Keratinocyte (primary cell): ENCODE measurements around the gene NELL1. TPM values are rescaled to one million over a fixed set of nuclear protein-coding genes. Genes with fewer than 3 reads are reported as not detected.

Experiments used
- DNase-seq: peaks from one replicate; pipeline ENCODE4 v3.0.0-alpha.2; 2011; ENCODE audit warnings: low read depth, missing footprints, low spot score
- FAIRE-seq: peaks from 2 replicates; lab custom pipeline; 2011; peaks lifted over from hg19 to GRCh38; lab: Jason Lieb, UNC
- H2AFZ ChIP-seq: 2 replicates; pipeline ENCODE4 v1.6.0; 2012; ENCODE audit warnings: low read length, control low read depth, inconsistent platforms; ENCODE audit not compliant: control insufficient read depth
- H3K27ac ChIP-seq: 2 replicates; pipeline ENCODE4 v1.5.1; 2011; ENCODE audit warnings: low read length; ENCODE audit not compliant: control insufficient read depth, insufficient read depth
- H3K27me3 ChIP-seq: 3 replicates; pipeline ENCODE4 v1.6.0; 2011; ENCODE audit warnings: low read length; ENCODE audit not compliant: control insufficient read depth, insufficient read depth; ENCODE audit errors: extremely low read depth
- H3K36me3 ChIP-seq, 2 experiments: 2 replicates in 1 of 2; 3 replicates in 1 of 2; pipeline ENCODE4 v1.5.1; 2011; ENCODE audit warnings: low read length in 2 of 2, mild to moderate bottlenecking in 1 of 2; ENCODE audit not compliant: control insufficient read depth in 2 of 2, insufficient read depth in 2 of 2; ENCODE audit errors: extremely low read depth in 1 of 2
- H3K4me1 ChIP-seq: 3 replicates; pipeline ENCODE4 v1.5.1; 2011; ENCODE audit warnings: low read length; ENCODE audit not compliant: control insufficient read depth, insufficient read depth; ENCODE audit errors: extremely low read depth
- H3K4me2 ChIP-seq: 3 replicates; pipeline ENCODE4 v1.6.0; 2011; ENCODE audit warnings: low read depth, low read length; ENCODE audit not compliant: control insufficient read depth, insufficient read depth; ENCODE audit errors: extremely low read depth
- H3K4me3 ChIP-seq, 3 experiments: fragments of 200-600 bp in 1 of 3; sonication (generic) in 1 of 3; 2 replicates in 2 of 3; 3 replicates in 1 of 3; pipeline ENCODE4 v1.5.1; 2011 to 2016; ENCODE audit warnings: low read length in 3 of 3, mild to moderate bottlenecking in 3 of 3, control low read depth in 2 of 3, inconsistent platforms in 1 of 3, low read depth in 1 of 3, mixed read lengths in 1 of 3, mixed run types in 1 of 3, moderate library complexity in 1 of 3; ENCODE audit not compliant: control insufficient read depth in 2 of 3, insufficient read depth in 2 of 3; ENCODE audit errors: extremely low read depth in 1 of 3
- H3K79me2 ChIP-seq: 2 replicates; pipeline ENCODE4 v1.6.0; 2012; ENCODE audit warnings: low read length; ENCODE audit not compliant: control insufficient read depth, insufficient read depth
- H3K9ac ChIP-seq: 3 replicates; pipeline ENCODE4 v1.6.0; 2011; ENCODE audit warnings: low read length; ENCODE audit not compliant: control insufficient read depth, insufficient read depth; ENCODE audit errors: extremely low read depth
- H3K9me1 ChIP-seq: 3 replicates; pipeline ENCODE4 v1.6.0; 2011; ENCODE audit warnings: low read length; ENCODE audit not compliant: control insufficient read depth, insufficient read depth; ENCODE audit errors: extremely low read depth
- H3K9me3 ChIP-seq: 2 replicates; pipeline ENCODE4 v1.5.1; 2012; ENCODE audit warnings: low read depth, low read length; ENCODE audit not compliant: control insufficient read depth
- H4K20me1 ChIP-seq: 3 replicates; pipeline ENCODE4 v1.6.0; 2011; ENCODE audit warnings: low read length; ENCODE audit not compliant: control insufficient read depth, insufficient read depth; ENCODE audit errors: extremely low read depth
- EZH2 ChIP-seq: IDR thresholded peaks from one replicate; pipeline ENCODE4 v1.6.1; 2012; ENCODE audit warnings: inconsistent platforms, mild to moderate bottlenecking, low read length, moderate library complexity
- dilution Hi-C: fragments of 300-500 bp; cut with MboI; formaldehyde crosslinking; loops from one replicate; pipeline ENCODE4 v1.7.0; 2020; ENCODE audit warnings: low sequenced_read_pairs; ENCODE audit not compliant: extremely low pct_ligation_motif_present
- polyA plus RNA-seq, 5 experiments: library from polyadenylated mRNA; depleted of rRNA in 3 of 5; stranded (reverse) in 3 of 5; stranded (forward) in 1 of 5; unstranded in 1 of 5; fragments of >200 nt; gene quantifications; 1 replicate in 1 of 5; 2 replicates in 3 of 5; 3 replicates in 1 of 5; pipeline versions ENCODE4 v1.2.1 to v1.2.3, GENCODE V29; 2011 to 2012; ENCODE audit warnings: missing spikeins in 2 of 5, low read depth in 1 of 5, low replicate concordance in 1 of 5
- TF ChIP-seq, protein P1 (sequence below), 3 experiments: IDR thresholded peaks in 1 of 3; conservative IDR thresholded peaks in 1 of 3; optimal IDR thresholded peaks in 1 of 3; 2 replicates in 2 of 3; 3 replicates in 1 of 3; pipeline versions ENCODE3 to v1.5.1; 2011; ENCODE audit warnings: low read length in 3 of 3, mild to moderate bottlenecking in 3 of 3, moderate library complexity in 2 of 3, control low read depth in 1 of 3, inconsistent platforms in 1 of 3; ENCODE audit not compliant: insufficient read depth in 2 of 3; ENCODE audit errors: extremely low read depth in 1 of 3

NELL1 gene
- polyA plus RNA-seq, 1 donor (not counting 4 experiments of a cell fraction or from before 2014, with no cell fraction given), result not detected

DNA sequence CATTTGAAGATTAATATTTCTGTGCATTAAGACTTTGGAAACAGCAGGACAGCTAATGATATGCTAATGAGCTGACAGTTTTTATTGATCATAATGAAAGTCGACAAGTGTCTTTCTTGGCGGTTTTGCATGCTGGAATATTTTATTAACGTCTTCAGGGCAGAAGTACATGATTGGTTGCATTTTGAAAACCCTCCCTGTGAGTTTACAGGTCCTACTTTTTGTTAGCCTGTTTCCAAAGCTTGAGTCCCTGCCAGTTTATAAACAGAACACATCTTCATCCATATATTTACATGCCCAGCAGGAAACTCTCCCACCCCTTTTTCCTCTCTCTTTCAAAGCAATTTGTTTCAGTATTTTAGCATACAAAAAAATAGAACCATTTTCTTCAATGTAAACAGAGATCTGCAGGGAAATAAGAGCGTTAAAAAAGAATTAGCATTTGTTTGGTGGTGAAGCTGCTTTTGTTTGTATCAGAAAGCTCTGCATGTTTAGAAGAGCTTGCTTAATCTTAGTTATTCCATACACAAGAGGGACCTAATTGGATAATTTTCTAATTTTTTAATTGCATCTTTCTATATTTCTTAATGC, 243.6 kb downstream of the NELL1 start:
- Histone ChIP-seq H3K9me3 (no peaks in the 10 kb centered on the region), H3K4me3 (no peak overlapping the region), H3K4me1 (no peaks in the 10 kb centered on the region), H3K27ac (no peak overlapping the region), H3K9me1 (no peaks in the 10 kb centered on the region), H4K20me1 (no peaks in the 10 kb centered on the region), H3K79me2 (no peaks in the 10 kb centered on the region), H3K27me3 (no peaks in the 10 kb centered on the region), H3K9ac (no peak overlapping the region), H2AFZ (no peak overlapping the region), H3K4me2 (no peak overlapping the region), H3K36me3 (no peaks in the 10 kb centered on the region)
- TF ChIP-seq, protein P1, sequence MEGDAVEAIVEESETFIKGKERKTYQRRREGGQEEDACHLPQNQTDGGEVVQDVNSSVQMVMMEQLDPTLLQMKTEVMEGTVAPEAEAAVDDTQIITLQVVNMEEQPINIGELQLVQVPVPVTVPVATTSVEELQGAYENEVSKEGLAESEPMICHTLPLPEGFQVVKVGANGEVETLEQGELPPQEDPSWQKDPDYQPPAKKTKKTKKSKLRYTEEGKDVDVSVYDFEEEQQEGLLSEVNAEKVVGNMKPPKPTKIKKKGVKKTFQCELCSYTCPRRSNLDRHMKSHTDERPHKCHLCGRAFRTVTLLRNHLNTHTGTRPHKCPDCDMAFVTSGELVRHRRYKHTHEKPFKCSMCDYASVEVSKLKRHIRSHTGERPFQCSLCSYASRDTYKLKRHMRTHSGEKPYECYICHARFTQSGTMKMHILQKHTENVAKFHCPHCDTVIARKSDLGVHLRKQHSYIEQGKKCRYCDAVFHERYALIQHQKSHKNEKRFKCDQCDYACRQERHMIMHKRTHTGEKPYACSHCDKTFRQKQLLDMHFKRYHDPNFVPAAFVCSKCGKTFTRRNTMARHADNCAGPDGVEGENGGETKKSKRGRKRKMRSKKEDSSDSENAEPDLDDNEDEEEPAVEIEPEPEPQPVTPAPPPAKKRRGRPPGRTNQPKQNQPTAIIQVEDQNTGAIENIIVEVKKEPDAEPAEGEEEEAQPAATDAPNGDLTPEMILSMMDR (optimal IDR thresholded peaks at IDR 0.05 in 1 of 3, IDR thresholded peaks at IDR 0.05 in 1 of 3, conservative IDR thresholded peaks at IDR 0.05 in 1 of 3; ENCODE audit: extremely low read depth in 1 of 3, insufficient read depth in 2 of 3, low read length in 3 of 3), result no peak
- no peak for TF ChIP-seq EZH2
- DNase-seq (no peak), FAIRE-seq (no peak)
- dilution Hi-C loops, result no loop called here

DNA sequence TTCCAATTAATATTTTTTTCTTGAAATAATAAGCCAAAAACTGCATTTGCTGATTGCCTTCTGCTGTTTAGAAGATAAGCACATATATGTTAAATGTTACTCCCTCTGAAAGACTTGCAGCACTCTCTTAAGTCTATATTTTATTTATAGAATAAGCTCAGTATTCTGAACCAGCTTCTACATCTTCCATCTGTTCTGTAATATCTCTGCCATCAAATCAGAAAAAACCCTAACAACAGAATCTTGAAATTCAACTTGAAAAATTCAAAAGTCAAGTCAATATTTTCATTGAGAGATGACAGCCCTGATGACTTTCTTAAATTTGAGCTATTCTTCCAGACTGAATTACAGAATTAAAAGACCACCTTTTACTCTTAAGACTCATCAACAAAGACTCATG, 247.9 kb downstream of the NELL1 start:
- no peaks in the 10 kb centered on the region for H3K79me2 ChIP-seq
- no peaks in the 10 kb centered on the region for H3K36me3 ChIP-seq
- no peak for DNase-seq
- H2AFZ ChIP-seq, result no peak overlapping the region
- FAIRE-seq, result no peak
- H3K27me3 ChIP-seq, result no peaks in the 10 kb centered on the region
- H3K4me2 ChIP-seq, result no peak overlapping the region
- H3K9me1 ChIP-seq, result no peaks in the 10 kb centered on the region
- no peak overlapping the region for H3K4me3 ChIP-seq
- no peaks in the 10 kb centered on the region for H3K9me3 ChIP-seq
- H3K9ac ChIP-seq, result no peak overlapping the region
- H3K4me1 ChIP-seq, result no peaks in the 10 kb centered on the region
- no peaks in the 10 kb centered on the region for H4K20me1 ChIP-seq
- H3K27ac ChIP-seq, result no peak overlapping the region
- dilution Hi-C loops, result no loop called here
- TF ChIP-seq, protein P1 (optimal IDR thresholded peaks at IDR 0.05 in 1 of 3, IDR thresholded peaks at IDR 0.05 in 1 of 3, conservative IDR thresholded peaks at IDR 0.05 in 1 of 3; ENCODE audit: extremely low read depth in 1 of 3, insufficient read depth in 2 of 3, low read length in 3 of 3), result no peak
- TF ChIP-seq EZH2, result no peak
